ENCODE measurements around the gene KCNAB3. TPM values are rescaled to one million over a fixed set of nuclear protein-coding genes. Genes with fewer than 3 reads are reported as not detected.

Gene KCNAB3
- total and polyA plus RNA-seq, 2 donors (not counting 3 experiments of a cell fraction or from before 2014, with no cell fraction given) = 1.3 to 2.4 TPM

DNA sequence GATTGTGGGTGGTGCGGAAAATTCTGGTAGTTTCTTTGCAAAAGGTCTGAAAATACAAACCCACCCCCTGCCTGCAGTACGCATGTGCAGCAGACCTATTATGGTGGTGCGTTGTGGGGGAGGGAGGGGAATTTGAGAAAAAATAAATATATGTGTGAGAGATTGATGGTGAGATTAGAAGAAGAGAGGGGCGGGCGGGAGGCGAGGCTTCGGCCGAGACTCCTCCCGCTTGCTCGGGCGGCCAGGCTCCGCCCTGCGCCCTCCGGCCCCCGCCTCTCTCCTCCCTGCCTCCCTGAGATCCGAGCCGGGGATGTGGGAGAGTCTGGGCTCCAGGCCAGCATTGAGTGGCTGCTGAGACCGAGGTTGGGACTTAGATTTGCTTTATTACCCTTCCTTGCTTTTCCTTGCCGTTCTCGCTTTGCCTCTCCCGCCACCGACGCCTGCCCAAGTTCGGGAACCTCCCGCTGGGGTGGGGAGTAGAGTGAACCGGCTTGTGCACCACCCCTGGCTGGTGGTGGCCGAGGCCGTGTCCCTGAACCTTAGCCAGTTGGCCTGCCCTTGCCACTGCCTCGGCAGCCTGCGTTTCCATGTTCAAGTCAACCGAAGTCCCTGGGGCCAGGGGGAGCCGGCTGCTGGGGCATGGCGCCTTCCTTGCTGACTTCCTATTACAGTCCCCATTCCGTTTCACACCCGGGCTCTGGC is 42.0 kb downstream of the KCNAB3 start:
- Histone ChIP-seq H3K9me1 (replicated peaks; ENCODE audit: control insufficient read depth, extremely low read depth, insufficient read depth, low read length) (no peaks in the 10 kb centered on the region), H3K4me3 (replicated peaks in 1 of 3; ENCODE audit: insufficient read depth in 1 of 3, low read depth in 1 of 3, low read length in 3 of 3) (peak overlapping the region in 2 of 3 experiments; percentile 50 to 76), H2AFZ (ENCODE audit: low read depth, low read length) (peak overlapping the region; percentile 46), H3K27ac (ENCODE audit: insufficient read depth, low read depth, low read length) (peak overlapping the region; percentile 94), H3K79me2 (ENCODE audit: control insufficient read depth, insufficient read depth, low read length) (peaks cover 32% of the 10 kb centered on the region), H3K4me2 (ENCODE audit: insufficient read depth, low read length) (peak overlapping the region; percentile 95), H3K36me3 (ENCODE audit: control insufficient read depth in 2 of 2, extremely low read depth in 1 of 2, insufficient read depth in 2 of 2, low read length in 2 of 2) (peaks cover 10 to 15% of the 10 kb centered on the region in 2 experiments), H4K20me1 (replicated peaks; ENCODE audit: control insufficient read depth, extremely low read depth, insufficient read depth, low read length) (no peaks in the 10 kb centered on the region), H3K4me1 (ENCODE audit: control insufficient read depth, extremely low read depth, insufficient read depth, low read length) (peaks cover 42% of the 10 kb centered on the region), H3K27me3 (ENCODE audit: control insufficient read depth in 2 of 2, insufficient read depth in 2 of 2, low read length in 2 of 2) (no peaks in the 10 kb centered on the region), H3K9ac (replicated peaks; ENCODE audit: extremely low read depth, insufficient read depth, low read length) (peak overlapping the region; percentile 82), H3K9me3 (replicated peaks; ENCODE audit: control insufficient read depth, insufficient read depth, low read length) (no peaks in the 10 kb centered on the region)
- peak; percentile 100 for DNase-seq (ENCODE audit: low read depth, low spot score)
- TF ChIP-seq FOS (IDR thresholded peaks at IDR 0.05; ENCODE audit: borderline replicate concordance, insufficient read depth, low read length) = no peak
- TF ChIP-seq, protein P1, sequence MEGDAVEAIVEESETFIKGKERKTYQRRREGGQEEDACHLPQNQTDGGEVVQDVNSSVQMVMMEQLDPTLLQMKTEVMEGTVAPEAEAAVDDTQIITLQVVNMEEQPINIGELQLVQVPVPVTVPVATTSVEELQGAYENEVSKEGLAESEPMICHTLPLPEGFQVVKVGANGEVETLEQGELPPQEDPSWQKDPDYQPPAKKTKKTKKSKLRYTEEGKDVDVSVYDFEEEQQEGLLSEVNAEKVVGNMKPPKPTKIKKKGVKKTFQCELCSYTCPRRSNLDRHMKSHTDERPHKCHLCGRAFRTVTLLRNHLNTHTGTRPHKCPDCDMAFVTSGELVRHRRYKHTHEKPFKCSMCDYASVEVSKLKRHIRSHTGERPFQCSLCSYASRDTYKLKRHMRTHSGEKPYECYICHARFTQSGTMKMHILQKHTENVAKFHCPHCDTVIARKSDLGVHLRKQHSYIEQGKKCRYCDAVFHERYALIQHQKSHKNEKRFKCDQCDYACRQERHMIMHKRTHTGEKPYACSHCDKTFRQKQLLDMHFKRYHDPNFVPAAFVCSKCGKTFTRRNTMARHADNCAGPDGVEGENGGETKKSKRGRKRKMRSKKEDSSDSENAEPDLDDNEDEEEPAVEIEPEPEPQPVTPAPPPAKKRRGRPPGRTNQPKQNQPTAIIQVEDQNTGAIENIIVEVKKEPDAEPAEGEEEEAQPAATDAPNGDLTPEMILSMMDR (IDR thresholded peaks at IDR 0.05; ENCODE audit: extremely low read depth in 1 of 2, insufficient read depth in 1 of 2, low read depth in 1 of 2, low read length in 2 of 2) = no peak
- TF ChIP-seq GATA2 (IDR thresholded peaks at IDR 0.05; ENCODE audit: insufficient read depth, insufficient read length, low read depth, low read length) = peak; percentile 96
- TF ChIP-seq POLR2AphosphoS5 (IDR thresholded peaks at IDR 0.05; ENCODE audit: insufficient read depth, low read depth, low read length) = peak; percentile 91
- TF ChIP-seq, protein P2, sequence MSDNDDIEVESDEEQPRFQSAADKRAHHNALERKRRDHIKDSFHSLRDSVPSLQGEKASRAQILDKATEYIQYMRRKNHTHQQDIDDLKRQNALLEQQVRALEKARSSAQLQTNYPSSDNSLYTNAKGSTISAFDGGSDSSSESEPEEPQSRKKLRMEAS (IDR thresholded peaks at IDR 0.05; ENCODE audit: insufficient read depth, insufficient read length) = no peak
- no peak for TF ChIP-seq MYC (IDR thresholded peaks at IDR 0.05; ENCODE audit: low read depth, low read length)
- TF ChIP-seq POLR2A (IDR thresholded peaks at IDR 0.05; ENCODE audit: low read depth, low read length) = peak; percentile 74
- intact Hi-C loops (cut with micrococcal nuclease) (loop anchor here (1.0 to 5.0 kb wide), 8 partner anchors 25 to 267 kb away; partner anchors contain the start of genes ALOXE3, CNTROB, KDM6B and NAA38), dilution Hi-C loops (cut with MboI; ENCODE audit: extremely low pct_ligation_motif_present, low sequenced_read_pairs) (no loop called here)
- ChIA-PET POLR2A (no interaction called here), CTCF (no interaction called here)
- FAIRE-seq = peak; percentile 94
- no TSS peak for BruUV-seq (replicated peaks)
